Stimulated activated CD4-positive, alpha-beta T cell treated with anti-CD3 and anti-CD28 coated beads, Interleukin-1b, Interleukin-23, amount 100 ng/mL, for 24 hours (primary cell): ENCODE measurements around the gene XRRA1.
"Not testable (repeated sequence)": the region's sequence is repeated elsewhere in the genome, so short reads cannot be mapped to it uniquely, and the experiment has no call there.

Source experiments
- DNase-seq, 4 experiments: peaks; one replicate each; pipeline ENCODE4 v3.0.0-alpha.2; 2020; ENCODE audit warnings: low read depth in 4 of 4, low spot score in 1 of 4

XRRA1 gene

GRCh38 chr11:74837191-74837590 lies 111.7 kb downstream of the XRRA1 start:
- no peak for DNase-seq

GRCh38 chr11:74826901-74827300 lies 122.0 kb downstream of the XRRA1 start:
- no peak for DNase-seq

GRCh38 chr11:74825596-74825995 lies 123.3 kb downstream of the XRRA1 start:
- not testable (repeated sequence) for DNase-seq

- no peak for DNase-seq
Measured at GRCh38 chr11:74824285-74824982, 124.5 kb downstream of the XRRA1 start.

- DNase-seq = no peak
Measured at GRCh38 chr11:74822170-74822569, 126.7 kb downstream of the XRRA1 start.

GRCh38 chr11:74820763-74821162 lies 128.1 kb downstream of the XRRA1 start:
- DNase-seq = no peak

GRCh38 chr11:74819400-74819799 lies 129.5 kb downstream of the XRRA1 start:
- no peak for DNase-seq

GRCh38 chr11:74818283-74818946 lies 130.5 kb downstream of the XRRA1 start:
- DNase-seq = no peak

GRCh38 chr11:74816664-74817063 lies 132.2 kb downstream of the XRRA1 start:
- DNase-seq = no peak

- DNase-seq = no peak
Measured at GRCh38 chr11:74815966-74816365, 132.9 kb downstream of the XRRA1 start.

- no peak for DNase-seq
Measured at GRCh38 chr11:74809801-74810200, 139.1 kb downstream of the XRRA1 start.

GRCh38 chr11:74806267-74806666 lies 142.6 kb downstream of the XRRA1 start:
- no peak for DNase-seq

GRCh38 chr11:74791333-74792100 lies 157.4 kb downstream of the XRRA1 start:
- no peak for DNase-seq
